ENCODE results near the gene CTAGE4.
"Not testable (repeated sequence)": the region's sequence is repeated elsewhere in the genome, so short reads cannot be mapped to it uniquely, and the experiment has no call there.

DNA sequence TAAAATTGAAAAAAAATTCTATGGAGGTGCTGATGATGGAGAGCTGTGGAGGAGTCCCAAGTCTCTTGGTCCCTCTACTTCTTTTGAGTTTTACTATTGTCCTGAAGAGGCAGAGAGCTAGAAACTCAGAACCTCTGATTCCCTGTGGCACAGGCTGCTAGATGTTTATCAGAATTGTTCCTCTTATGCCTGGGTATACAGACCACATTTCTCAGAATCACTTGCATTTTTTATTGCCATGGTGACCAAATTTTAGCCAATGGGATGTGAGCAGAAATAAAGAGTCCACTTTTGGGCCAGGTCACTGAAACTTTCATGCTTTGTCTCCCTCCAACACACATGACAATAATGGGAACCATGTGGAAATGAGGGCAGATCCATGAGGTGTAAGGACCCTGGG, 40.4 kb downstream of the CTAGE4 start:
- TF ChIP-seq, protein P1, sequence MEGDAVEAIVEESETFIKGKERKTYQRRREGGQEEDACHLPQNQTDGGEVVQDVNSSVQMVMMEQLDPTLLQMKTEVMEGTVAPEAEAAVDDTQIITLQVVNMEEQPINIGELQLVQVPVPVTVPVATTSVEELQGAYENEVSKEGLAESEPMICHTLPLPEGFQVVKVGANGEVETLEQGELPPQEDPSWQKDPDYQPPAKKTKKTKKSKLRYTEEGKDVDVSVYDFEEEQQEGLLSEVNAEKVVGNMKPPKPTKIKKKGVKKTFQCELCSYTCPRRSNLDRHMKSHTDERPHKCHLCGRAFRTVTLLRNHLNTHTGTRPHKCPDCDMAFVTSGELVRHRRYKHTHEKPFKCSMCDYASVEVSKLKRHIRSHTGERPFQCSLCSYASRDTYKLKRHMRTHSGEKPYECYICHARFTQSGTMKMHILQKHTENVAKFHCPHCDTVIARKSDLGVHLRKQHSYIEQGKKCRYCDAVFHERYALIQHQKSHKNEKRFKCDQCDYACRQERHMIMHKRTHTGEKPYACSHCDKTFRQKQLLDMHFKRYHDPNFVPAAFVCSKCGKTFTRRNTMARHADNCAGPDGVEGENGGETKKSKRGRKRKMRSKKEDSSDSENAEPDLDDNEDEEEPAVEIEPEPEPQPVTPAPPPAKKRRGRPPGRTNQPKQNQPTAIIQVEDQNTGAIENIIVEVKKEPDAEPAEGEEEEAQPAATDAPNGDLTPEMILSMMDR (IDR thresholded peaks at IDR 0.05; ENCODE audit: insufficient read depth, low read depth, low read length), result not testable (repeated sequence)
- not testable (repeated sequence) for TF ChIP-seq EZH2 (IDR thresholded peaks at IDR 0.05; ENCODE audit: insufficient read depth, low read length)

All from astrocyte (in vitro differentiated cells and primary cell).